H4 (cell line): ENCODE measurements around the gene ETNK1. TPM values are rescaled to one million over a fixed set of nuclear protein-coding genes. Genes with fewer than 3 reads are reported as not detected.

Experiments used
- total RNA-seq: library from RNA; depleted of rRNA; stranded (reverse); fragments of >200 nt; shearing (Covaris generic); gene quantifications from 2 replicates; pipeline ENCODE4 v1.2.3, GENCODE V29; 2014; rRNA removed

The ETNK1 gene
- total RNA-seq, 1 experiment from 2014 or later = 19.9 TPM

Other genes with a start within 250 kb of the ETNK1 start
- 4.7 and 5.4 TPM in 2 replicates for gene C2CD5, start 80.6 kb upstream of the ETNK1 start, total RNA-seq